Trophoblast cell (in vitro differentiated cells and primary cell): ENCODE results near the gene CEP170.

Experiments used
- DNase-seq, 2 donors: peaks; one replicate each; pipeline ENCODE4 v3.0.0-alpha.2; 2016
- H2AFZ ChIP-seq: 2 replicates; pipeline ENCODE4 v1.6.1; 2013; ENCODE audit warnings: low read length, moderate library complexity, mild to moderate bottlenecking; ENCODE audit not compliant: insufficient read depth, poor library complexity
- H2AK5ac ChIP-seq: 2 replicates; pipeline ENCODE4 v1.6.1; 2013; ENCODE audit warnings: mild to moderate bottlenecking, low read length
- H2BK120ac ChIP-seq: 2 replicates; pipeline ENCODE4 v1.6.1; 2013; ENCODE audit warnings: low read length, mild to moderate bottlenecking, moderate library complexity; ENCODE audit not compliant: insufficient read depth, poor library complexity
- H2BK12ac ChIP-seq: 2 replicates; pipeline ENCODE4 v1.6.1; 2013; ENCODE audit warnings: mild to moderate bottlenecking, low read length, moderate library complexity
- H2BK5ac ChIP-seq: 2 replicates; pipeline ENCODE4 v1.6.1; 2013; ENCODE audit warnings: low read length, low read depth, moderate library complexity, mild to moderate bottlenecking; ENCODE audit not compliant: poor library complexity
- H3K14ac ChIP-seq: 2 replicates; pipeline ENCODE4 v1.6.1; 2013; ENCODE audit warnings: mild to moderate bottlenecking, low read length
- H3K18ac ChIP-seq: 2 replicates; pipeline ENCODE4 v1.6.1; 2013; ENCODE audit warnings: mild to moderate bottlenecking, low read length
- H3K23ac ChIP-seq: 2 replicates; pipeline ENCODE4 v1.6.1; 2013; ENCODE audit warnings: low read length
- H3K27ac ChIP-seq: 2 replicates; pipeline ENCODE4 v1.5.1; 2013; ENCODE audit warnings: low read depth, mild to moderate bottlenecking, inconsistent platforms, low read length, moderate library complexity
- H3K27me3 ChIP-seq: 2 replicates; pipeline ENCODE4 v1.6.1; 2013; ENCODE audit warnings: inconsistent platforms, mild to moderate bottlenecking, low read length, moderate library complexity; ENCODE audit not compliant: insufficient read depth
- H3K36me3 ChIP-seq, 2 experiments: 1 replicate in 1 of 2; 2 replicates in 1 of 2; pipeline ENCODE4 v1.6.1; 2013; ENCODE audit warnings: low read length in 2 of 2, mild to moderate bottlenecking in 2 of 2, moderate library complexity in 1 of 2; ENCODE audit not compliant: insufficient read depth in 2 of 2, control insufficient read depth in 1 of 2
- H3K4ac ChIP-seq: 2 replicates; pipeline ENCODE4 v1.6.1; 2013; ENCODE audit warnings: low read depth, mild to moderate bottlenecking, low read length, moderate library complexity
- H3K4me1 ChIP-seq, 2 experiments: 1 replicate in 1 of 2; 2 replicates in 1 of 2; pipeline ENCODE4 v1.6.1; 2013; ENCODE audit warnings: low read length in 2 of 2, mild to moderate bottlenecking in 2 of 2, moderate library complexity in 1 of 2; ENCODE audit not compliant: insufficient read depth in 2 of 2, control insufficient read depth in 1 of 2
- H3K4me2 ChIP-seq: 2 replicates; pipeline ENCODE4 v1.6.1; 2013; ENCODE audit warnings: inconsistent platforms, mild to moderate bottlenecking, low read length, moderate library complexity
- H3K4me3 ChIP-seq: 2 replicates; pipeline ENCODE4 v1.5.1; 2013; ENCODE audit warnings: mild to moderate bottlenecking, low read depth, low read length, inconsistent platforms
- H3K79me1 ChIP-seq: one replicate; pipeline ENCODE4 v1.6.1; 2013; ENCODE audit warnings: low read length
- H3K79me2 ChIP-seq: 2 replicates; pipeline ENCODE4 v1.6.1; 2013; ENCODE audit warnings: low read length, mild to moderate bottlenecking; ENCODE audit not compliant: control insufficient read depth, insufficient read depth, poor library complexity
- H3K9ac ChIP-seq: 2 replicates; pipeline ENCODE4 v1.6.1; 2013; ENCODE audit warnings: mild to moderate bottlenecking, low read length
- H3K9me3 ChIP-seq: 2 replicates; pipeline ENCODE4 v1.6.1; 2013; ENCODE audit warnings: low read depth, mild to moderate bottlenecking, control low read depth, inconsistent platforms, low read length; ENCODE audit not compliant: insufficient read depth
- H4K12ac ChIP-seq: 2 replicates; pipeline ENCODE4 v1.6.1; 2013; ENCODE audit warnings: low read depth, mild to moderate bottlenecking, low read length, moderate library complexity
- H4K8ac ChIP-seq: 2 replicates; pipeline ENCODE4 v1.6.1; 2013; ENCODE audit warnings: low read depth, mild to moderate bottlenecking, low read length, moderate library complexity
- H4K91ac ChIP-seq: one replicate; pipeline ENCODE4 v1.6.1; 2013; ENCODE audit warnings: low read depth, mild to moderate bottlenecking, low read length, moderate library complexity
- WGBS: extraction: QIAGEN DNeasy Blood & Tissue Kit; methylation state at CpG from one replicate; pipeline ENCODE4 v1.1.7; 2013; ENCODE audit warnings: missing lambda C conversion rate; ENCODE audit not compliant: insufficient read length, insufficient coverage; ENCODE audit errors: extremely low coverage; 5-methylcytosine and 5-hydroxymethylcytosine counted together

Gene CEP170

DNA sequence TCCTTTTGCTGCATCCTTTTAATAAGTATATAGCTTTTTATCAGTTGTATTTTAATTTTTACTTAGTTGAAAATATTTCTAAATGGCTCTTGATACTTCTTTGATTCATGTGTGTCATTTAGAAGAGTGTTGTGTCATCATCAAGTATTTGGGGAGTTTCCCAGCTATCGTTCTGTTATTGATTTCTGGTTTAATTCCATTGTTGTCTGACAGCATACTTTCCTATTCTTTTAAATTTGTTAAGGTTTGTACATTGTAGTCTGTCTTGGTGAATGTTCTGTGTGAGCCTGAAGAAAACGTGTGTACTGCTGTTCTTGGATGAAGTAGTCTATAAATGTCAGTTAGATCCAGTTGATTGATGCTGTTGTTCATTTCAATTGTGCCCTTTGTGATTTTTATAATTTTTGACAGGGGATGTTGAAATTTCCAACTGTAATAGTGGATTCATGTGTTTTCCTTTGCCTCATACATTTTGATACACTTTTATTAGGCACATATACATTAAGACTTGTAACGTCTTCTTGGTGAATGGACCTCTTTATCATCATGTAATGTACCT, 25.6 kb upstream of the CEP170 start:
- no peak overlapping the region for H2BK12ac ChIP-seq
- no peak overlapping the region for H3K27ac ChIP-seq
- H2BK5ac ChIP-seq, result no peak overlapping the region
- no peak overlapping the region for H2AFZ ChIP-seq
- no peaks in the 10 kb centered on the region for H3K9me3 ChIP-seq
- peaks cover 2 to 6% of the 10 kb centered on the region in 2 experiments for H3K4me1 ChIP-seq
- no peak overlapping the region for H4K91ac ChIP-seq
- no peak overlapping the region for H3K14ac ChIP-seq
- peaks cover 6% of the 10 kb centered on the region for H3K79me1 ChIP-seq
- H3K9ac ChIP-seq, result no peak overlapping the region
- no peak overlapping the region for H4K12ac ChIP-seq
- H2AK5ac ChIP-seq, result no peak overlapping the region
- no peak for DNase-seq
- no peak overlapping the region for H2BK120ac ChIP-seq
- H3K4ac ChIP-seq, result no peak overlapping the region
- no peak overlapping the region for H3K4me3 ChIP-seq
- peaks cover 6 to 8% of the 10 kb centered on the region in 2 experiments for H3K36me3 ChIP-seq
- no peaks in the 10 kb centered on the region for H3K27me3 ChIP-seq
- no peak overlapping the region for H3K18ac ChIP-seq
- H3K79me2 ChIP-seq, result peaks cover 2% of the 10 kb centered on the region
- no CpG with 5 or more reads among the region's 3 CpGs for WGBS
- H3K23ac ChIP-seq, result no peak overlapping the region
- H4K8ac ChIP-seq, result no peak overlapping the region
- H3K4me2 ChIP-seq, result no peak overlapping the region

DNA sequence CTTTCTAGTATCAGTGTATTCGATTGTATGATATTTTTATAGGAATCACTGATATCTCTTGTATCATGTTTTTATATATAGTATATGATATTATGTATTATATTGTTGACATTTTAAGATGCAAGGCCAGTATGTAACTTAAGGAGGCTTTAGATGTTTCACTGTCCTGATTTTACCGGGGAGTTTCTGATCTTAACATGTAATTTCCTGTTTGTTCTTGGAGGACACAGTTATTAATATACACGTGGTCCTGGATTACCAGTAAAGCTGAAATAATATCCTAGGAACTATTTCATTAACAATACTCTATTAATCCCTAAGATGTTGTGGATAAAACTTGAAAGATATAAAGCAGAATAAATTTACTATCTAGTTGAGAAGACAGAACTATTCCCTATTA, 20.2 kb upstream of the CEP170 start:
- H3K27ac ChIP-seq, result no peak overlapping the region
- no peaks in the 10 kb centered on the region for H3K79me2 ChIP-seq
- H3K4me2 ChIP-seq, result no peak overlapping the region
- no peak for DNase-seq
- H3K79me1 ChIP-seq, result no peaks in the 10 kb centered on the region
- H4K91ac ChIP-seq, result no peak overlapping the region
- H3K23ac ChIP-seq, result no peak overlapping the region
- H4K8ac ChIP-seq, result no peak overlapping the region
- H2AK5ac ChIP-seq, result no peak overlapping the region
- H3K9ac ChIP-seq, result no peak overlapping the region
- no peak overlapping the region for H2BK120ac ChIP-seq
- no peaks in the 10 kb centered on the region for H3K9me3 ChIP-seq
- no peak overlapping the region for H3K4ac ChIP-seq
- H3K14ac ChIP-seq, result no peak overlapping the region
- no peak overlapping the region for H2BK12ac ChIP-seq
- no peaks in the 10 kb centered on the region for H3K27me3 ChIP-seq
- no peak overlapping the region for H2BK5ac ChIP-seq
- no peaks in the 10 kb centered on the region for H3K4me1 ChIP-seq
- no peak overlapping the region for H4K12ac ChIP-seq
- no peak overlapping the region for H2AFZ ChIP-seq
- no peak overlapping the region for H3K4me3 ChIP-seq
- H3K18ac ChIP-seq, result no peak overlapping the region
- peaks cover 2 to 11% of the 10 kb centered on the region in 2 experiments for H3K36me3 ChIP-seq
- no CpG with 5 or more reads among the region's 3 CpGs for WGBS

GRCh38 chr1:243273945-243274344, 18.9 kb upstream of the CEP170 start:
- no peak overlapping the region for H3K9ac ChIP-seq
- H3K14ac ChIP-seq, result no peak overlapping the region
- WGBS, result no CpG with 5 or more reads among the region's 2 CpGs
- no peak overlapping the region for H4K12ac ChIP-seq
- no peak overlapping the region for H3K4me2 ChIP-seq
- H3K36me3 ChIP-seq, result peaks cover 4 to 11% of the 10 kb centered on the region in 2 experiments
- H3K27ac ChIP-seq, result no peak overlapping the region
- no peaks in the 10 kb centered on the region for H3K79me2 ChIP-seq
- H3K18ac ChIP-seq, result no peak overlapping the region
- DNase-seq, result no peak
- H2BK5ac ChIP-seq, result no peak overlapping the region
- no peak overlapping the region for H4K8ac ChIP-seq
- no peaks in the 10 kb centered on the region for H3K27me3 ChIP-seq
- H3K4ac ChIP-seq, result no peak overlapping the region
- peaks cover 2% of the 10 kb centered on the region for H3K9me3 ChIP-seq
- H4K91ac ChIP-seq, result no peak overlapping the region
- no peak overlapping the region for H2BK120ac ChIP-seq
- H2AFZ ChIP-seq, result no peak overlapping the region
- no peak overlapping the region for H3K23ac ChIP-seq
- H2AK5ac ChIP-seq, result no peak overlapping the region
- H2BK12ac ChIP-seq, result no peak overlapping the region
- no peaks in the 10 kb centered on the region for H3K79me1 ChIP-seq
- H3K4me3 ChIP-seq, result no peak overlapping the region
- peaks cover 3 to 6% of the 10 kb centered on the region in 2 experiments for H3K4me1 ChIP-seq

GRCh38 chr1:243273506-243273905, 18.4 kb upstream of the CEP170 start:
- peaks cover 2% of the 10 kb centered on the region for H3K9me3 ChIP-seq
- H3K23ac ChIP-seq, result no peak overlapping the region
- H3K79me2 ChIP-seq, result peaks cover 2% of the 10 kb centered on the region
- no peaks in the 10 kb centered on the region for H3K27me3 ChIP-seq
- H3K4ac ChIP-seq, result no peak overlapping the region
- no peak overlapping the region for H3K4me2 ChIP-seq
- H4K12ac ChIP-seq, result no peak overlapping the region
- H3K27ac ChIP-seq, result no peak overlapping the region
- peaks cover 2% of the 10 kb centered on the region for H3K79me1 ChIP-seq
- no peak overlapping the region for H3K4me3 ChIP-seq
- H3K4me1 ChIP-seq, result peaks cover 3 to 8% of the 10 kb centered on the region in 2 experiments
- no peak overlapping the region for H2BK12ac ChIP-seq
- H4K91ac ChIP-seq, result no peak overlapping the region
- no peak for DNase-seq
- no peak overlapping the region for H2AK5ac ChIP-seq
- peaks cover 4 to 10% of the 10 kb centered on the region in 2 experiments for H3K36me3 ChIP-seq
- H3K18ac ChIP-seq, result no peak overlapping the region
- H4K8ac ChIP-seq, result no peak overlapping the region
- H3K9ac ChIP-seq, result no peak overlapping the region
- no peak overlapping the region for H3K14ac ChIP-seq
- H2BK120ac ChIP-seq, result no peak overlapping the region
- no CpG with 5 or more reads among the region's 3 CpGs for WGBS
- H2BK5ac ChIP-seq, result no peak overlapping the region
- no peak overlapping the region for H2AFZ ChIP-seq
